Thyroid gland (tissue), 4 donors: ENCODE data around the gene AKAP1. TPM values are rescaled to one million over a fixed set of nuclear protein-coding genes. Genes with fewer than 3 reads are reported as not detected.
A peak's percentile ranks its signal among the peaks of the same experiment; 100 is the strongest.

Source experiments
- DNase-seq, 2 donors: peaks; one replicate each; pipeline ENCODE4 v3.0.0-alpha.2; 2019
- H3K27ac ChIP-seq, 3 donors: fragments of 200-600 bp; sonication (generic); 1 replicate in 2 of 3; 2 replicates in 1 of 3; pipeline ENCODE4 v1.5.1; 2016 to 2019; ENCODE audit warnings: mild to moderate bottlenecking in 1 of 3, moderate library complexity in 1 of 3
- H3K27me3 ChIP-seq: fragments of 200-600 bp; sonication (generic); one replicate; pipeline ENCODE4 v1.5.1; 2019
- H3K36me3 ChIP-seq, 2 donors: fragments of 200-600 bp; sonication (generic); one replicate each; pipeline ENCODE4 v1.5.1; 2016 to 2019
- H3K4me1 ChIP-seq, 2 donors: fragments of 200-600 bp; sonication (generic); one replicate each; pipeline ENCODE4 v1.5.1; 2017 to 2019
- H3K4me3 ChIP-seq, 3 donors: fragments of 200-600 bp; sonication (generic); replicated peaks in 1 of 3; 1 replicate in 2 of 3; 2 replicates in 1 of 3; pipeline ENCODE4 v1.5.1; 2016; ENCODE audit warnings: mild to moderate bottlenecking in 1 of 3
- H3K9me3 ChIP-seq: fragments of 200-600 bp; sonication (generic); one replicate; pipeline ENCODE4 v1.5.1; 2017
- CTCF ChIP-seq, 6 experiments: fragments of 200-600 bp in 3 of 6; fragments of 450-650 bp in 3 of 6; sonication (generic) in 3 of 6; IDR thresholded peaks; one replicate each; pipeline ENCODE4 v1.5.1; 2016 to 2019; ENCODE audit warnings: antibody characterized with exemption in 6 of 6, mild to moderate bottlenecking in 2 of 6, inconsistent platforms in 1 of 6, moderate library complexity in 1 of 6
- POLR2A ChIP-seq, 2 donors: fragments of 450-650 bp; IDR thresholded peaks; one replicate each; pipeline ENCODE4 v1.6.1; 2017; ENCODE audit warnings: antibody characterized with exemption in 2 of 2, mild to moderate bottlenecking in 2 of 2, moderate library complexity in 1 of 2
- WGBS, 2 donors: methylation state at CpG; one replicate each; pipeline ENCODE4 v1.1.5; 2017; 5-methylcytosine and 5-hydroxymethylcytosine counted together
- intact Hi-C: fragments of 100-400 bp; cut with DNase I; formaldehyde crosslinking; loops from one replicate; pipeline ENCODE4 v1.15.1; 2023
- total RNA-seq, 4 donors: library from RNA; depleted of rRNA; stranded (reverse); fragments of >200 nt; gene quantifications; one replicate each; pipeline ENCODE4 v1.2.3, GENCODE V29; 2016

Gene AKAP1
- total RNA-seq, 4 donors from 2014 or later: 91.6 to 105 (median 95.5) TPM

GRCh38 chr17:57104461-57105175 lies 19.6 kb downstream of the AKAP1 start:
- 79 to 84% methylated on average over 7 of the region's 7 CpGs for WGBS, 2 donors

GRCh38 chr17:57105591-57105990 lies 20.5 kb downstream of the AKAP1 start:
- no peaks in the 10 kb centered on the region for H3K9me3 ChIP-seq
- intact Hi-C loops: no loop called here
- peaks cover 0 to 3% of the 10 kb centered on the region in 2 donors for H3K36me3 ChIP-seq
- no peaks in the 10 kb centered on the region for H3K27me3 ChIP-seq
- H3K4me3 ChIP-seq: no peak overlapping the region
- 92 to 93% methylated on average over 4 to 8 of the region's 8 CpGs for WGBS, 2 donors
- no peak for DNase-seq
- peaks cover 35 to 55% of the 10 kb centered on the region in 2 donors for H3K4me1 ChIP-seq
- H3K27ac ChIP-seq: peak overlapping the region in 1 of 3 donors; percentile 1
- TF ChIP-seq CTCF (IDR thresholded peaks at IDR 0.05) (no peak), POLR2A (IDR thresholded peaks at IDR 0.05) (no peak)

More at GRCh38 chr17:57104461-57105175, 19.6 kb downstream of the AKAP1 start:
- H3K27me3 ChIP-seq: no peaks in the 10 kb centered on the region
- peaks cover 0 to 3% of the 10 kb centered on the region in 2 donors for H3K36me3 ChIP-seq
- H3K27ac ChIP-seq: no peak overlapping the region
- intact Hi-C loops: no loop called here
- H3K4me3 ChIP-seq: no peak overlapping the region
- no peak for DNase-seq
- no peaks in the 10 kb centered on the region for H3K9me3 ChIP-seq
- TF ChIP-seq POLR2A (IDR thresholded peaks at IDR 0.05): no peak
- TF ChIP-seq CTCF (IDR thresholded peaks at IDR 0.05): no peak
- peaks cover 35 to 61% of the 10 kb centered on the region in 2 donors for H3K4me1 ChIP-seq

- Histone ChIP-seq H3K4me3 (no peak overlapping the region), H3K27me3 (no peaks in the 10 kb centered on the region), H3K4me1 (peaks cover 34 to 48% of the 10 kb centered on the region in 2 donors), H3K36me3 (peaks cover 0 to 3% of the 10 kb centered on the region in 2 donors), H3K27ac (peak overlapping the region in 2 of 3 donors; percentile 56 to 74), H3K9me3 (no peaks in the 10 kb centered on the region)
- intact Hi-C loops: no loop called here
- no peak for DNase-seq
- WGBS, 2 donors: 91 to 95% methylated on average over 16 to 17 of the region's 17 CpGs
- TF ChIP-seq CTCF (IDR thresholded peaks at IDR 0.05) (peak in 1 of 6 experiments; percentile 11), POLR2A (IDR thresholded peaks at IDR 0.05) (no peak)
These were observed 21.2 kb downstream of the AKAP1 start for GRCh38 chr17:57106107-57106835.

GRCh38 chr17:57106836-57107497 lies 21.9 kb downstream of the AKAP1 start:
- Histone ChIP-seq H3K27ac (peak overlapping the region; percentile 56 to 74 (median 68)), H3K4me1 (peaks cover 30 to 43% of the 10 kb centered on the region in 2 donors), H3K27me3 (no peaks in the 10 kb centered on the region), H3K9me3 (no peaks in the 10 kb centered on the region), H3K36me3 (peaks cover 3% of the 10 kb centered on the region in 2 donors), H3K4me3 (no peak overlapping the region)
- TF ChIP-seq POLR2A (IDR thresholded peaks at IDR 0.05) (no peak), CTCF (IDR thresholded peaks at IDR 0.05) (no peak)
- 87 to 93% methylated on average over 12 of the region's 14 CpGs for WGBS, 2 donors
- intact Hi-C loops: no loop called here
- DNase-seq: no peak
